T-cell (primary cell): ENCODE results near the gene AK4. TPM values are rescaled to one million over a fixed set of nuclear protein-coding genes. Genes with fewer than 3 reads are reported as not detected.
"Not testable (repeated sequence)": the region's sequence is repeated elsewhere in the genome, so short reads cannot be mapped to it uniquely, and the experiment has no call there.

Experiments used
- ATAC-seq, 4 experiments: fragments of 200-7000 bp in 3 of 4; fragments of 150-1000 bp in 1 of 4; cut with Tn5 transposase; replicated peaks in 1 of 4; 1 replicate in 3 of 4; 2 replicates in 1 of 4; pipeline ENCODE4 v1.10.0; 2021; ENCODE audit warnings: moderate library complexity in 3 of 4, mild to moderate bottlenecking in 2 of 4, moderate number of reproducible peaks in 1 of 4
- CTCF ChIA-PET, 2 donors: fragments of 300-600 bp; sonication (Branson Sonifier 250); formaldehyde crosslinking; loops; one replicate each; lab custom pipeline; 2022; ENCODE audit warnings: antibody characterized with exemption in 2 of 2; lab: Charles Lee
- POLR2A ChIA-PET, 2 donors: fragments of 300-600 bp; sonication (Branson Sonifier 250); formaldehyde crosslinking; loops; one replicate each; lab custom pipeline; 2022; ENCODE audit warnings: antibody characterized with exemption in 2 of 2; lab: Charles Lee
- DNase-seq, 35 experiments: peaks; one replicate each; pipeline versions ENCODE4 v3.0.0 to v3.0.0-alpha.2; 2013 to 2023
- H3K27ac ChIP-seq: one replicate; pipeline ENCODE4 v1.5.1; 2013; ENCODE audit warnings: low read length
- H3K27me3 ChIP-seq, 2 experiments: replicated peaks in 1 of 2; 1 replicate in 1 of 2; 2 replicates in 1 of 2; pipeline versions ENCODE4 v1.6.1 to v1.7.0; 2013; ENCODE audit warnings: low read length in 1 of 2, mixed read lengths in 1 of 2; ENCODE audit not compliant: control insufficient read depth in 2 of 2, insufficient read depth in 2 of 2; ENCODE audit errors: extremely low read depth in 1 of 2
- H3K36me3 ChIP-seq, 2 donors: 1 replicate in 1 of 2; 2 replicates in 1 of 2; pipeline versions ENCODE4 v1.6.1 to v1.7.0; 2013; ENCODE audit warnings: low read length in 1 of 2; ENCODE audit not compliant: control insufficient read depth in 2 of 2, insufficient read depth in 1 of 2; ENCODE audit errors: extremely low read depth in 1 of 2
- H3K4me1 ChIP-seq, 2 experiments: 1 replicate in 1 of 2; 2 replicates in 1 of 2; pipeline versions ENCODE4 v1.6.1 to v1.7.0; 2013; ENCODE audit warnings: low read length in 2 of 2, mixed read lengths in 1 of 2; ENCODE audit not compliant: insufficient read depth in 2 of 2, control insufficient read depth in 1 of 2; ENCODE audit errors: extremely low read depth in 1 of 2
- H3K4me3 ChIP-seq, 2 donors: 1 replicate in 1 of 2; 2 replicates in 1 of 2; pipeline versions ENCODE4 v1.5.1 to v1.7.0; 2013; ENCODE audit warnings: mild to moderate bottlenecking in 2 of 2, low read length in 1 of 2, moderate library complexity in 1 of 2; ENCODE audit not compliant: control insufficient read depth in 1 of 2; ENCODE audit errors: extremely low read depth in 1 of 2
- H3K9me3 ChIP-seq: 2 replicates; pipeline ENCODE4 v1.7.0; 2013
- H3K27ac Mint-ChIP-seq, 2 donors: one replicate each; pipeline ENCODE4 v1.8.0; 2020 to 2021; ENCODE audit warnings: mild to moderate bottlenecking in 2 of 2, mixed read lengths in 2 of 2
- H3K27me3 Mint-ChIP-seq, 2 donors: one replicate each; pipeline ENCODE4 v1.8.0; 2021 to 2022; ENCODE audit warnings: mixed read lengths in 2 of 2
- H3K36me3 Mint-ChIP-seq: one replicate; pipeline ENCODE4 v1.8.0; 2021; ENCODE audit warnings: mixed read lengths
- H3K4me1 Mint-ChIP-seq, 3 donors: one replicate each; pipeline ENCODE4 v1.8.0; 2020 to 2022; ENCODE audit warnings: mixed read lengths in 3 of 3, mild to moderate bottlenecking in 1 of 3
- H3K4me3 Mint-ChIP-seq, 3 donors: one replicate each; pipeline ENCODE4 v1.8.0; 2020 to 2022; ENCODE audit warnings: mild to moderate bottlenecking in 3 of 3, mixed read lengths in 3 of 3, moderate library complexity in 3 of 3
- H3K9me3 Mint-ChIP-seq, 3 donors: one replicate each; pipeline ENCODE4 v1.8.0; 2020 to 2022; ENCODE audit warnings: mixed read lengths in 3 of 3
- WGBS: methylation state at CpG from one replicate; pipeline ENCODE4 v1.1.5; 2013; ENCODE audit warnings: missing lambda C conversion rate; ENCODE audit not compliant: insufficient coverage; 5-methylcytosine and 5-hydroxymethylcytosine counted together
- total RNA-seq, 35 experiments: library from RNA in 6 of 35; stranded (reverse) in 6 of 35; fragments of 120-200 nt in 1 of 35; gene quantifications; one replicate each; pipeline versions ENCODE4 v1.2.1 to v1.2.4 and lab custom pipeline; 2013 to 2026

AK4 gene
- total RNA-seq, 5 donors from 2014 or later (not counting 1 experiment from before 2014, with no cell fraction given), result 0.18 to 2.4 (median 1.1) TPM

DNA sequence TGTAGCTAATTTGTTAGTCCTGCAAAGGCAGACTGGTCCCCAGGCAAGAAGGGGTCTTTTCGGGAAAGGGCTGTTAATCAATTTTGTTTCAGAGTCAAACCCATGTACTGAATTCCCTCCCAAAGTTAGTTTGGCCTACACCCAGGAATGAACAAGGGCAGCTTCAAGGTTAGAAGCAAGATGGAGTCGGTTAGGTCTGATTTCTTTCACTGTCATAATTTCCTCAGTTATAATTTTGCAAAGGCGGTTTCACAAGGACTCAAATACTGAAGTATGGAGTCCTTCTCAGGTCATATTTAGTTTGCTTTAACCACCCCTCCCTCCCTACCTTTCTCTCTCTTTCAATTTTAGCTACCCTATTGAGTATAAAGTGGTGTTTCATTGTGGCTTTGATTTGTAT is 16.1 kb downstream of the AK4 start:
- H3K36me3 Mint-ChIP-seq, H3K27ac Mint-ChIP-seq, H3K27me3 Mint-ChIP-seq, ATAC-seq, H3K4me3 ChIP-seq, H3K27me3 ChIP-seq, CTCF ChIA-PET, H3K4me3 Mint-ChIP-seq, H3K9me3 Mint-ChIP-seq, H3K4me1 ChIP-seq, H3K36me3 ChIP-seq, DNase-seq, H3K27ac ChIP-seq, H3K9me3 ChIP-seq, H3K4me1 Mint-ChIP-seq: not testable (repeated sequence)
- POLR2A ChIA-PET, result interaction anchor here in 1 of 2 donors (0.6 kb wide), 1 partner anchor 14 kb away, joined by 4 read pairs; no protein-coding TSS in a partner anchor
- WGBS, result 90% methylated on average over 2 of the region's 3 CpGs

DNA sequence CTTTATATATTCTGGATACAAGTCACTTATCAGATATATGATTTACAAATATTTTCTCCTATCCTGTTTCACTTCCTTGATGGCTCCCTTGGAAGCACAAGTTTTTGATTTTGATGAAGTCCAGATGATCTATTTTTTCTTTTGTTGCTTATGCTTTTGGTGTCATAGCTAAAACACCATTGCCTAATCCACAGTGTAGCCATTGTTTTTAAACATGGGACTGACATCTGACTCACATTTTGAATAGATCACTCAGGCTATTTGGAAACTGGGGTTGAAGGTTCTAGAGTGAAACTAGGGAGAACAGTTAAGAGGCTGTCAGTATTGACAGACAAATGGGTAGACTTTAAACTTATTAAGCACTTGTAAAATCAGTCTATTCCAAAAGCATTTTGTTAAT is 16.6 kb downstream of the AK4 start:
- H3K4me1 Mint-ChIP-seq, result no peaks in the 10 kb centered on the region
- peaks cover 0 to 10% of the 10 kb centered on the region in 2 donors for H3K27me3 Mint-ChIP-seq
- DNase-seq, result no peak
- no peak for ATAC-seq
- CTCF ChIA-PET, result no interaction called here
- H3K36me3 Mint-ChIP-seq, result no peaks in the 10 kb centered on the region
- Histone ChIP-seq H3K27ac (no peak overlapping the region), H3K4me1 (no peaks in the 10 kb centered on the region), H3K27me3 (peaks cover 0 to 5% of the 10 kb centered on the region in 2 experiments), H3K36me3 (no peaks in the 10 kb centered on the region), H3K4me3 (no peak overlapping the region), H3K9me3 (no peaks in the 10 kb centered on the region)
- no peaks in the 10 kb centered on the region for H3K9me3 Mint-ChIP-seq
- no peak overlapping the region for H3K4me3 Mint-ChIP-seq
- POLR2A ChIA-PET, result no interaction called here
- no peak overlapping the region for H3K27ac Mint-ChIP-seq

DNA sequence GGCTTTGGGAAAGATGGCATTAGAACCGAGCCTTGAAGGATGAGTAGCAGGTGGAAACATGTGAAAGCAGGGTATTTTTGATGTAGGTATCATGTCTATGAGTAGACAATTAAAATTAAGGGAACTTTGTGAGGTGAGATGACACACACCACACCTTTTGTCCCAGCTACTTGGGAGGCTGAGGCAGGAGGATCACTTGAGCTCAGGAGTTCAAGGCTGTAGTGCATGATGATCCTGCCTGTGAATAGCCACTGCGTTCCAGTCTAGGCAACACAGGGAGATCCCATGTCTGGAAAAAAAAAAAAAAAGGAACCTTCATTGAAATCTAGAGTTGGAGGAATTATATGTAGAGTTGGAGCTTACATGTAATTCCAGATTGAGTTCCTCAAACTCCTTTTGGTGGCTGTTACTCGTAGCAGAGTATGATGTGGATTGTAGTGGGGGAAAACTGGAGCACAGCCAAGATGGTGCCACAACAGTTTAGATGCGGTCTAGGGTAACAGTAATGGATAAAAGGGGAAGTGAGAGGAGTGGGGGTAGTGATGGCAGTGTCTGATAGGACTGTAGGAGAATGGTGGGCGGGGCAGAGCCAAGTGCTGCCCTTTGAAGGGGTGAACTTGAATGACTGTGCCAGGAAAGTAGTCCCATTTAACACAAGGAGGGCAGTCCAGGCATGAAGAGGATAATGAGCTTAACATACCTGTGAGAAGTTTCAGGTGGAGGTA is 17.4 kb downstream of the AK4 start:
- no peak for ATAC-seq
- WGBS, result 54% methylated on average over 5 of the region's 5 CpGs
- no peak overlapping the region for H3K4me3 Mint-ChIP-seq

DNA sequence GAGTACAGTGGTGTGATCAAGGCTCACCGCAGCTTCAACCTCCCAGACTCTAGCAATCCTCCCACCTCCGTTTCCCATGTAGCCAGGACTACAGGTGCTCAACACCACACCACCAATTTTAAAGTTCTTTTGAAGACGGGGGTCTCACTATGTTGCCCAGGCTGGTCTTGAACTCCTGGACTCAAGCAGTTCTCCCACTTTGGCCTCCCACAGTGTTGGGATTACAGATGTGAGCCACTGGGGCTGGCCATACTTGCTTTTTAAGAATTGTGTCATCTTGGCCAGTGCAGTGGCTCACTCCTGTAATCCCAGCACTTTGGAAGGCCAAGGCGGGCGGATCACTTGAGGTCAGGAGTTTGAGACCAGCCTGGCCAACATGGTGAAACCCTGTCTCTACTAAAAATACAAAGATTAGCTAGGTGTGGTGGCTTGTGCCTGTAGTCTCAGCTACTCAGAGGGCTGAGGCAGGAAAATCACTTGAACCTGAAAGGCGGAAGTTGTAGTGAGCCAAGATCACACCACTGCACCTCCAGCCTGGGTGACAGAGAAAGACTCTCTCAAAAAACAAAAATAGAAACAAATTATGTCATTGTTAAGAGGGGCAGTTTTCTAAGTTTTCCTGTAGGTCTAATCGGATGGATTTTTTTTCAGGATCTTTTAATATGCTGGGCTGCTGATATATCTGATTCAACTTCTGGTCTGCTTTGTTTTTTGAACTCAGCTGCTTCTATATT is 18.7 kb downstream of the AK4 start:
- no peaks in the 10 kb centered on the region for H3K36me3 Mint-ChIP-seq

More for the DNA sequence above, 17.4 kb downstream of the AK4 start:
- ChIA-PET POLR2A (no interaction called here), CTCF (interaction anchor here in 1 of 2 donors (0.7 kb wide), 1 partner anchor 22 kb away, joined by 3 read pairs; no protein-coding TSS in a partner anchor)
- Histone ChIP-seq H3K36me3 (no peaks in the 10 kb centered on the region), H3K27me3 (peaks cover 0 to 5% of the 10 kb centered on the region in 2 experiments), H3K4me3 (no peak overlapping the region), H3K9me3 (no peaks in the 10 kb centered on the region), H3K4me1 (no peaks in the 10 kb centered on the region), H3K27ac (no peak overlapping the region)
- Mint-ChIP-seq H3K27me3 (peaks cover 0 to 10% of the 10 kb centered on the region in 2 donors), H3K36me3 (no peaks in the 10 kb centered on the region), H3K4me1 (no peaks in the 10 kb centered on the region), H3K27ac (no peak overlapping the region), H3K9me3 (no peaks in the 10 kb centered on the region)
- peak in 1 of 35 experiments; percentile 7 for DNase-seq

DNA sequence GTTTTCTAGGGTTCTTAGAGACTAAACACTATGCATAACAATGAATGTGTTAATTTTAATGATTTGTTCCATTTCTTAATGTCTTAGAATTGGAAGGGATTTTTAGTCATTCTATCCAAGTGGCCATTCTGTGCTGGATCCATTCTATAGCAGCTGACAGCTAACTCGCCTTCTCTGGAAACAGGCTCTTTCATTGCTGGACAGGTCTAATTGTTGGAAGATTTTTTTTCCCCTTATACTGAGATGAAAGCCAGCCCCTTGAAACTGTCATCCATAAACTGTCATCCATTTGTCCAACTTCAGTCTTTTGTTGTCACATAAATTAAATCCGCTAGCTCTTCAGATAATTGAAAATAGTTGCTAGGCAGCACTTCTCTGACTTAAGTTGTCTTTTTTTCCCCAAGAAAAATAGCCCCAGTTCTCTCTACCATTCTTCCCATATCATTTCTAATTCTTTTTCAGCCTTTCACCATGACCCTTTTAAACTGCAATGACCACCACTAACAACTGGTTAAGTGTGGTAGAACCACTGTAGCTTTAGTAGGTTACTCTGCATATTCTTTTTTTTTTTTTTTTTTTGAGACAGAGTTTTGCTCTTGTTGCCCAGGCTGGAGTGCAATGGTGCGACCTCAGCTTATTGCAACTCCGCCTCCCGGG is 19.7 kb downstream of the AK4 start:
- Histone ChIP-seq H3K9me3 (no peaks in the 10 kb centered on the region), H3K4me3 (no peak overlapping the region), H3K4me1 (no peaks in the 10 kb centered on the region), H3K27ac (no peak overlapping the region), H3K27me3 (no peaks in the 10 kb centered on the region), H3K36me3 (no peaks in the 10 kb centered on the region)
- DNase-seq (no peak), ATAC-seq (no peak)
- CTCF ChIA-PET, result interaction anchor here in 1 of 2 donors (0.6 kb wide), 1 partner anchor 907 kb away, joined by 3 read pairs; no protein-coding TSS in a partner anchor
- WGBS, result 86% methylated on average over 4 of the region's 5 CpGs
- H3K27ac Mint-ChIP-seq, result no peak overlapping the region
- H3K36me3 Mint-ChIP-seq, result no peaks in the 10 kb centered on the region
- H3K4me3 Mint-ChIP-seq, result no peak overlapping the region
- peaks cover 0 to 10% of the 10 kb centered on the region in 2 donors for H3K27me3 Mint-ChIP-seq
- POLR2A ChIA-PET, result interaction anchor here in 1 of 2 donors (0.7 kb wide), 1 partner anchor 148 kb away, joined by 7 read pairs; no protein-coding TSS in a partner anchor
- no peaks in the 10 kb centered on the region for H3K9me3 Mint-ChIP-seq
- no peaks in the 10 kb centered on the region for H3K4me1 Mint-ChIP-seq

More for the DNA sequence above, 18.7 kb downstream of the AK4 start:
- Mint-ChIP-seq H3K27me3 (peaks cover 0 to 10% of the 10 kb centered on the region in 2 donors), H3K4me1 (no peaks in the 10 kb centered on the region), H3K4me3 (no peak overlapping the region), H3K27ac (no peak overlapping the region), H3K9me3 (no peaks in the 10 kb centered on the region)
- no peaks in the 10 kb centered on the region for H3K36me3 ChIP-seq
- ATAC-seq (no peak), DNase-seq (no peak)
- CTCF ChIA-PET, result interaction anchor here in 1 of 2 donors (0.6 kb wide), 1 partner anchor 1175 kb away, joined by 3 read pairs; no protein-coding TSS in a partner anchor
- WGBS, result no CpG with 5 or more reads among the region's 7 CpGs
- H3K4me1 ChIP-seq, result no peaks in the 10 kb centered on the region
- H3K4me3 ChIP-seq, result no peak overlapping the region
- H3K9me3 ChIP-seq, result no peaks in the 10 kb centered on the region
- H3K27me3 ChIP-seq, result peaks cover 0 to 5% of the 10 kb centered on the region in 2 experiments
- POLR2A ChIA-PET, result interaction anchor here in 1 of 2 donors (0.6 kb wide), 1 partner anchor 26 kb away, joined by 3 read pairs; no protein-coding TSS in a partner anchor
- no peak overlapping the region for H3K27ac ChIP-seq

DNA sequence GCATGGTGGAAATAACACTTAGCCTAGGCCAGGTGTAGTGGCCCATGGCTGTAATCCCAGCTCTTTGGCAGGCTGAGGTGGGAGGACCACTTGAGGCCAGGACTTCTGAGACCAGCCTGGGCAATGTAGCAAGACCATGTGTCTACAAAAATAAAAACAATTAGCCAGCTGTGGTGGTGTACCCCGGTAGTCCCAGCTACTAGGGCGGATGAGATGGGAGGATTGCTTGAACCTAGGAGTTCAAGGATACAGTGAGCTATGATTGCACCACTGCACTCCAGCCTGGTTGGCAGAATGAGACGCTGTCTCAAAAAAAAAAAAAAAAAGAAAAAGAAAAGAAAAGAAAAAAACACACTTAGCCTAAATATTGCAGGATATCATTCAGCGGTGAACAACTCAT is 20.9 kb downstream of the AK4 start:
- Histone ChIP-seq H3K4me1 (no peaks in the 10 kb centered on the region), H3K27ac (no peak overlapping the region), H3K27me3 (no peaks in the 10 kb centered on the region), H3K36me3 (no peaks in the 10 kb centered on the region), H3K9me3 (no peaks in the 10 kb centered on the region), H3K4me3 (no peak overlapping the region)
- Mint-ChIP-seq H3K9me3 (no peaks in the 10 kb centered on the region), H3K27ac (no peak overlapping the region), H3K27me3 (peaks cover 0 to 9% of the 10 kb centered on the region in 2 donors), H3K4me3 (no peak overlapping the region), H3K4me1 (no peaks in the 10 kb centered on the region), H3K36me3 (no peaks in the 10 kb centered on the region)
- DNase-seq, result no peak
- ChIA-PET POLR2A (no interaction called here), CTCF (interaction anchor here in 1 of 2 donors (0.7 kb wide), 1 partner anchor 519 kb away, joined by 7 read pairs; no protein-coding TSS in a partner anchor)
- WGBS, result no CpG with 5 or more reads among the region's 4 CpGs
- ATAC-seq, result no peak
